K562 (cell line): ENCODE data around the gene ITPRIPL2. TPM values are rescaled to one million over a fixed set of nuclear protein-coding genes. Genes with fewer than 3 reads are reported as not detected.

ENCODE experiments used
- ARNT ChIP-seq, 2 experiments: fragments of 450-650 bp; IDR thresholded peaks; 2 replicates each; pipeline ENCODE4 v1.6.1; 2016; ENCODE audit warnings: mild to moderate bottlenecking in 1 of 2
- C11orf30 ChIP-seq: fragments of 450-650 bp; IDR thresholded peaks from 2 replicates; pipeline ENCODE4 v1.6.1; 2016; ENCODE audit warnings: low read depth, mild to moderate bottlenecking
- CBX5 ChIP-seq: IDR thresholded peaks from 2 replicates; pipeline ENCODE4 v1.6.1; 2014; ENCODE audit warnings: low read depth, borderline replicate concordance
- CC2D1A ChIP-seq: fragments of 450-650 bp; IDR thresholded peaks from 2 replicates; pipeline ENCODE4 v1.6.1; 2017; ENCODE audit warnings: mild to moderate bottlenecking
- CHD4 ChIP-seq: fragments of 200-600 bp; sonication (generic); IDR thresholded peaks from 3 replicates; pipeline ENCODE4 v1.6.1; 2012; ENCODE audit warnings: low read depth, mild to moderate bottlenecking, mixed read lengths, low read length, inconsistent platforms; ENCODE audit not compliant: insufficient read depth, insufficient replicate concordance, poor library complexity, severe bottlenecking
- DPF2 ChIP-seq: fragments of 450-650 bp; IDR thresholded peaks from 2 replicates; pipeline ENCODE4 v1.6.1; 2016
- E2F5 ChIP-seq: sonication (generic); formaldehyde crosslinking; IDR thresholded peaks from 2 replicates; pipeline ENCODE4 v1.8.0; 2022; ENCODE audit warnings: mild to moderate bottlenecking, missing genetic modification reagents
- E2F8 ChIP-seq: fragments of 450-650 bp; IDR thresholded peaks from 2 replicates; pipeline ENCODE4 v1.7.1; 2018; ENCODE audit warnings: mild to moderate bottlenecking, low read depth; ENCODE audit not compliant: partially characterized antibody
- FOXO4 ChIP-seq: fragments of 450-650 bp; formaldehyde crosslinking; IDR thresholded peaks from 2 replicates; pipeline ENCODE4 v1.4.0; 2020; ENCODE audit warnings: mild to moderate bottlenecking, moderate library complexity
- GTF2B ChIP-seq: IDR thresholded peaks from 2 replicates; pipeline ENCODE4 v1.6.1; 2011; ENCODE audit not compliant: insufficient read length; ENCODE audit errors: extremely low read depth
- NR4A1 ChIP-seq, 2 experiments: fragments of 250-450 bp in 1 of 2; fragments of 450-650 bp in 1 of 2; sonication (Bioruptor Pico) in 1 of 2; IDR thresholded peaks; 2 replicates each; pipeline versions ENCODE4 v1.4.0 to v1.6.1; 2016 to 2020; ENCODE audit warnings: mild to moderate bottlenecking in 2 of 2, missing compliant biosample characterization in 1 of 2, missing genetic modification characterization in 1 of 2, moderate library complexity in 1 of 2
- NRF1 ChIP-seq, 2 experiments: fragments of 450-650 bp; IDR thresholded peaks in 1 of 2; conservative IDR thresholded peaks in 1 of 2; 2 replicates each; pipeline ENCODE4 v1.6.1; 2014; ENCODE audit warnings: mild to moderate bottlenecking in 2 of 2
- SMAD4 ChIP-seq: fragments of 250-450 bp; sonication (Bioruptor Pico); conservative IDR thresholded peaks from 2 replicates; pipeline ENCODE4 v1.8.0; 2021; ENCODE audit warnings: inconsistent platforms, mild to moderate bottlenecking, moderate library complexity
- SMARCE1 ChIP-seq: fragments of 450-650 bp; IDR thresholded peaks from 2 replicates; pipeline ENCODE4 v1.7.1; 2016; ENCODE audit warnings: mild to moderate bottlenecking
- TFAM ChIP-seq: fragments of 250-450 bp; sonication (Bioruptor Pico); conservative IDR thresholded peaks from 2 replicates; pipeline ENCODE4 v1.5.0; 2021; ENCODE audit warnings: mild to moderate bottlenecking, moderate library complexity
- ZKSCAN3 ChIP-seq: fragments of 250-450 bp; sonication (Bioruptor Pico); IDR thresholded peaks from 2 replicates; pipeline ENCODE4 v1.4.0; 2020
- ZNF140 ChIP-seq: fragments of 250-450 bp; sonication (Bioruptor Pico); IDR thresholded peaks from 2 replicates; pipeline ENCODE4 v1.8.0; 2021; ENCODE audit warnings: moderate library complexity, mild to moderate bottlenecking, inconsistent platforms
- ZNF274 ChIP-seq: IDR thresholded peaks from 2 replicates; pipeline ENCODE4 v1.6.1; 2011; ENCODE audit warnings: low read depth, mild to moderate bottlenecking, low read length, moderate library complexity, borderline replicate concordance
- ZNF639 ChIP-seq, 2 experiments: fragments of 200-800 bp in 1 of 2; sonication (Bioruptor generic) in 1 of 2; sonication (generic) in 1 of 2; formaldehyde crosslinking in 1 of 2; IDR thresholded peaks in 1 of 2; conservative IDR thresholded peaks in 1 of 2; 2 replicates each; pipeline versions ENCODE4 v1.5.0 to v1.6.1; 2016 to 2020; ENCODE audit warnings: missing compliant biosample characterization in 1 of 2, missing genetic modification characterization in 1 of 2, missing genetic modification reagents in 1 of 2
- polyA plus RNA-seq, 8 experiments: library from polyadenylated mRNA; depleted of rRNA in 4 of 8; stranded (reverse) in 5 of 8; unstranded in 3 of 8; fragments of >200 nt; fragmentation: Nextera tagmentation in 2 of 8; fragmentation: Illumina TruSeq in 1 of 8; extraction: Ambion mirVana in 2 of 8; extraction: Trizol in 1 of 8; gene quantifications; 2 replicates each; pipeline versions ENCODE4 v1.2.1 to v1.2.3, GENCODE V29; 2011 to 2014; ENCODE audit warnings: inconsistent platforms in 1 of 8, missing spikeins in 1 of 8
- total RNA-seq, 7 experiments: library from RNA; depleted of rRNA in 6 of 7; stranded (reverse); fragments of >200 nt in 6 of 7; fragmentation: Illumina TruSeq in 2 of 7; extraction: Trizol in 2 of 7; gene quantifications; 2 replicates each; pipeline versions ENCODE4 v1.2.1 to v1.2.3, GENCODE V29; 2011 to 2021; ENCODE audit warnings: low replicate concordance in 1 of 7

ITPRIPL2 gene
- total and polyA plus RNA-seq, 9 of the 15 experiments (the other 6 are each of a cell fraction or from before 2014, with no cell fraction given): 0.04 to 2.2 (median 0.58) TPM

- TF ChIP-seq TFAM (no peak), FOXO4 (no peak), E2F8 (no peak), SMARCE1 (peak; percentile 85), ZKSCAN3 (no peak), ZNF140 (CRISPR knock-in tag) (no peak), NRF1 (conservative IDR thresholded peaks at IDR 0.05 in 1 of 2, IDR thresholded peaks at IDR 0.05 in 1 of 2) (no peak; a peak in 1 of 4 replicates), E2F5 (no peak), SMAD4 (CRISPR knock-in tag) (peak; percentile 90), CBX5 (no peak), C11orf30 (peak; percentile 93), CHD4 (no peak), ARNT (IDR thresholded peaks at IDR 0.05) (peak in 1 of 2 experiments; percentile 56; a peak in 1 of 4 replicates), CC2D1A (no peak), GTF2B (no peak), NR4A1 (CRISPR knock-in tag; IDR thresholded peaks at IDR 0.05) (no peak), NR4A1 (tag; IDR thresholded peaks at IDR 0.05) (no peak), DPF2 (peak; percentile 85), ZNF639 (CRISPR knock-in tag; conservative IDR thresholded peaks at IDR 0.05 in 1 of 2, IDR thresholded peaks at IDR 0.05 in 1 of 2) (peak in 1 of 2 experiments; percentile 76; a peak in 1 of 4 replicates), ZNF274 (no peak)
Measured at GRCh38 chr16:19118938-19119431, 5.2 kb downstream of the ITPRIPL2 start (continued).
